ENCODE data around the gene BASP1.
A peak's percentile ranks its signal among the peaks of the same experiment; 100 is the strongest.
"Not testable (repeated sequence)": the region's sequence is repeated elsewhere in the genome, so short reads cannot be mapped to it uniquely, and the experiment has no call there.

The BASP1 gene

GRCh38 chr5:17224858-17225511 is 7.6 kb downstream of the BASP1 start:
- peak; percentile 87 to 96 (median 93) for DNase-seq

GRCh38 chr5:17225520-17225919 is 8.1 kb downstream of the BASP1 start:
- no peak for DNase-seq

GRCh38 chr5:17227868-17228267 is 10.4 kb downstream of the BASP1 start:
- no peak for DNase-seq

DNA sequence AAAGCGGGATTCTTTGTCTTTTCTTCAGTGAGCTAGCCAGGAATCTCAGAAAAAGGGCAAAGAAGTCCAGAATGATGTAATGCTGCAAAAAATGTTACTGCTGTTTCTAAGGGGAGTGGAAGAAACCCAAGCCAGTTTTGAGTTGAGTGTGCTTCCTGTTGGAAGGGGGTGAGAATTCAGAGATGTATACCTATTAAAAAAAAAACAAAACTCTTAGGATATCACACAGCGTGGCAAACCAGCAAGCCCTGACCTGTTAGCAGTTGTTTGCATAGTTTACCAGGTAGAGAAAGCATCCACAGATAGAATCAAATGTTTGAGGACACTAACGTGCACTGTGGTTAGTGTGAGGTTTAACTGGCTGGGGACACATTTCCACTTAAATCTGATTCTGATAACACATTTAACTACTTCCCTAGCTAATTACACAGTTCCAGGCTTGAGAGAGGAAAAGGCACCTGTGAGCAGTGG is 11.4 kb downstream of the BASP1 start:
- peak; percentile 57 to 78 (median 70) for DNase-seq

GRCh38 chr5:17229313-17229712 is 11.9 kb downstream of the BASP1 start:
- DNase-seq, result peak; percentile 67 to 79 (median 68)

DNA sequence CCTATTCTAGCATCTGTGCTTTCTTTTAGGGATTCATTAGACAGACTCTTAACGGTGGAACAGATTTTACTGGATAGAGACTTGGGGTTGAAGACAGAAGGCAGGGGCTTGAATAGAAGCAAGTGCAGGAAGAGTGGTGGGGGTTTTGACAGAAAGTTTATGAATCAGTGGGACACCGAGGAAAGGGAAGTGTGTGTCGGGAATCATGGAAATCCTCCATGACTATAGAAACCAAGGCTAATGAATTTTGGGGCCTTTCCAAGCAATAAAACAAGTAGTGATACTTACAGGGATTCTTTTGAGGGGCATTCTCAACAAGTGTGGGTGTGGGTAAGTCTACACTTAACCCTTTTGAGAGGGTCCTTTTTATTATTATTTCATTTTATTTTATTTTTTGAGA is 12.8 kb downstream of the BASP1 start:
- peak; percentile 68 to 82 (median 70) for DNase-seq

DNA sequence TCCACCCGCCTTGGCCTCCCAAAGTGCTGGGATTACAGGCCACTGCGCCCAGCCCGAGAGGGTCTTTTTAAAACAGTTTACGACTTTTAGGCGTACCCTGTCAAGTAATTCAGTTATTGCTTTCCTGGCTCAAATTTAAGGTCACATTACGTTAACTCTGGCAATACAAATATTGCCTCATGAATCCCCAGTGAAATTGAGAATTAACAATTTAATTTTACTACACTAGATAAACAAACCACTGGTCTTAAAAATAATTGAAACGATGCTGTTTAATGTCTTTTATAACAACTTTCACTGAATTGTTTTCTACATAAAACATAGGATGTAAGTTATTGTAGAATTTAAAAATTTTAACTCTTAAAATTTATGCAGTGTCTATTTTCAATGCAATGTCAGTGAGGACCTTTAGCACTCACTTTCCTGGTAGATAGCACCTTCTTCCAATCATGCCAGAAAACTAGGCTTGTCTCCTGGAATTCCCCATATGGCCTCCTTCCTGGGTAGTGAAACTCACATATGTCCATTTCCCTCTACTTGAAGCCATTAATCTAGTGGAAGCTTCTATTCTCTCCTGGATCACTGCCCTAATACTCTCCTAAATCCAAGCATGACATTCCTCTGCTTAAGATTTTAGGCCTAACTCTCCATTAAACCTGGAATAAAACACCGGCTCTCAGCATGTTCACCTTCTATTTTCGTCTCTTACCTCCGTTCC is 13.5 kb downstream of the BASP1 start:
- DNase-seq, result no peak

- DNase-seq, result no peak
Observed at GRCh38 chr5:17232405-17232804, 15.0 kb downstream of the BASP1 start.

DNA sequence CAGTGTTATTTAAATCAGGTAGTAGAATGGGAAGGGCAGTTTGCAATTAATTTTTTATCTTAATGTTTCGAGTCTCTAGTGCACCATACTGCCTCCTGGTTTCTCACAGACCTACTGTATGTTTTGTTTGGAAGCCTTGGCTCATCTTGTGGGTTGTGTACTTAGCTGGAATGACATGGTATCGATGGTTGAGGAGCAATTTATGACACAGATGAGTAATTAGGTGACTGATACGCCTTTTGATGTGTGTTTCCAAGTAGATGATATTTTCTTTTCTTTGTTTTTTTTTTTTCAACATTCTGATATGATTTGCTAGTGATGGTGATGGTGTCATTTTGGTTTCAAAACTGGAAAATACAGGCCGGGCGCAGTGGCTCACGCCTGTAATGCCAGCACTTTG is 16.1 kb downstream of the BASP1 start:
- no peak for DNase-seq

- peak; percentile 35 to 80 (median 77) for DNase-seq
Observed at GRCh38 chr5:17234374-17234773, 16.9 kb downstream of the BASP1 start.

- no peak for DNase-seq
Observed at GRCh38 chr5:17235731-17236330, 18.4 kb downstream of the BASP1 start.

DNA sequence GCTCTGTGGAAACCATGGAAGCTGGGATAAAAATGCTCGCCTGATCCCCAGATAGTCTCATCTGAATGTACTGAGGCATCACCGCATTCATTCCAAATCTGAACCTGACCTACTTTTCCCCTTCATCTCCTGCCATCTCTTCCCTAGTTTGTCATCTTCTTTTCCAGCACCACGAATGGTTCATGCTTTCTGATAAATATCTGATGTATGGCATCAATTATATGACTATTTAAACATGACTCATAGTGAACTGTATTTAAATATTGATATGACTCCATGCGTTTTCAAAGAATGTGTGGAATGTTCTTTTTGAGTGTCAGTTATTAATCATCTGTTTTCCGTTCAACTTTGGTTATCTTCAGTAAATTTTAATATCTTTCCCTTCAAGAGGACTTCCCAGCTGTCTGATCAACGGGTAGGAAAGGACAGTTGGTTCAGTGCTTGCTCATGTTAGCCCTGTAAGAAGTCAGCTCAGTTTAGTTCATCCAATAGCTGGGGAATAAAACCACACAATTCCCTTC is 21.1 kb downstream of the BASP1 start:
- peak in 1 of 3 donors; percentile 43 for DNase-seq

GRCh38 chr5:17239953-17240352 is 22.5 kb downstream of the BASP1 start:
- DNase-seq, result no peak

DNA sequence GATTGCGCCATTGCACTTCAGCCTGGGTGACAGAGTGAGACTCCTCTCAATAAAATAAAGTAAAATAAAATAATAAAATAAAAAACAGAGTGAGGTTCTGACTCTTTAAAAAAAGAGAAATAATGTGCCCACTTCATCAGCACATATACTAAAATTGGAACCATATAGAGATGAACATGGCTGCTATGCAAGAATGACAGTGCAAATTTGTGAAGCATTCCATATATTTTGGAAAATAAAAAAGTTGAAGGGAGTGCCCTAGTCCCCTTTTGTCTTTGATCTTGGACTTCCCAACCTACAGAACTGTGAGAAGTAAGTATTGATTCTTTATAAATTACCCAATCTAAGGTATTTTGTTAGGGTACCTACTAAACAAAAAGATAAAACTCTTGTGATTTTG is 23.1 kb downstream of the BASP1 start:
- DNase-seq, result no peak

DNA sequence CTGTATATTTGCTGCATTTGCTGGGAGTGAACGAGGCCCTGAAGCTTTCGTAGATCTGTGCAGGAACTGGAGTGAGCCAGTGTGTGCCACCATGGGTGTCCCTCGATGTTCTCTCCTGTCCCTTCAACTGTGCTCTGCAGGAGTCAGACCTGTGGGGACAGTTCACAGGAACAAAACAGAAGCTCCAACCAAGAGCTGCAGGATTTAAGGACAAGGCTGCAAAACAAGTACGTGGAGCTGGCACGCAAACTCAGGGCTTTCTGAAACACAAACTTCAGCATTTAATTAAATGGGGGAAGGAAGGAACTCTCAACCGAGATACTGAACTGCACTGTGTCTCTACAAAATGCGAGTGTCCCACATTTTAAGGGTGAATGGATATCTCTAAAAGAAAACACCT is 24.2 kb downstream of the BASP1 start:
- DNase-seq, result no peak

- DNase-seq, result no peak
Observed at GRCh38 chr5:17243287-17244063, 26.0 kb downstream of the BASP1 start.

DNA sequence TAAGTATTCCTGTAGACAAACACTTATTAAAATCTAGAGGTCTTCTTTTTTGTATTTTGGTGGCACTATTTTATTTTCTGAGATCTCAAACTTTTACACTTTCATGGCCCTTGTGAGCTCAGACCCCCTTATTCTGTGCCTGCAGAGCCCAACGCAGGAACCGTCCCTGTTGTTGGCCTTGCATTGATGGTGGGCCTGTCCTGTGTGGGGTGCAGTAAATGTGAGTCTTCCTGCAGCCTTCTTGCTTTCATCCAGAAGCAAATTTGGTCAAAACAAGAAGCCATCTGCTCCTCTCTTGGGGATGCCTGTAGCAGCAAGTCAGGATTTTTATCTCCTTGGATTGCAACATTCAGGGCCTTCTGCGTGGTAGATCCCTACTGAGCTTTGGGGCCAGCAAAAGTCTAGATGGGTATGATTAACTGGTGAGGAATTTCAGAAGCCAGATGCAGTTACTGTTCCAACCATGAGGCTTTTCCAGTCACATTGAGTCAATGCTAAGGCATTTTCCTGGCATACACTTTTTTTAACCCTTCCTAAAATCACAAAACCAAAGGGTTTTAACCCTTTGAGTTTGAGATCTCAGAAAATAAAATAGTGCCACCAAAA is 31.7 kb downstream of the BASP1 start:
- DNase-seq, result peak; percentile 64 to 68 (median 66)

DNA sequence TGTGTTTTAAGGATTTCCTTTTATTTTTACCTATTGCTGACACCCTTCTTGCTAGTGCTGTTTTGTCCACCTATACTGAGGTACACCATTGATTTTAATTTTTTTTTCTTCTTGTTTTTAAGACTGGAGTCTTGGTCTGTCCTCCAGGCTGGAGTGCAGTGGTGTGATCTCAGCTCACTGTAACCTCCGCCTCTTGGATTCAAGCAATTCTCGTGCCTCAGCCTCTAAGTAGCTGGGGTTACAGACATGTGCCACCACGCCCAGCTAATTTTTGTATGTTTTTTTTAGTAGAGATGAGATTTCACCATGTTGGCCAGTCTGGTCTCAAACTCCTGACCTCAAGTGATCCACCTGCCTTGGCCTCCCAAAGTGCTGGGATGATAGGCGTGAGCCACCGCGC is 32.4 kb downstream of the BASP1 start:
- not testable (repeated sequence) for DNase-seq

DNA sequence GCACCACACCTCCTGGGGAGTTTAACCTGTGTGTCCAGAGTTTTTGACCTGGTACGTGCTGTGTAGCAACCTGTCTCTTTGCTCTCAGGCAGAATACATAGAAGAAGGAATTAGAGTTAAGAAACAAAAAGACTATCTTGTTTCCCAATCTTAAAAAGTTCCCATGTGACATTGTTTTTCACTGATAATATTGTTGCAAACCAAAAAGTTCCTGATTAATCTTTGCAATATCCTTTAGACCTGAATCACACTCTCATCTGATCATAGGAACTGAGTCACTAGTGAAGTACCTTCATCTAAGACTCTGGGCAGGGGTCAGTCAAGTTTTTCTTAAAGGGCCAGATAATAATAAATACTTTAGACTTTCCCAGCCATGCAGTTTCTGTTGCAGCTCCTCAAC is 35.1 kb downstream of the BASP1 start:
- DNase-seq, result peak; percentile 29 to 61 (median 57)

DNA sequence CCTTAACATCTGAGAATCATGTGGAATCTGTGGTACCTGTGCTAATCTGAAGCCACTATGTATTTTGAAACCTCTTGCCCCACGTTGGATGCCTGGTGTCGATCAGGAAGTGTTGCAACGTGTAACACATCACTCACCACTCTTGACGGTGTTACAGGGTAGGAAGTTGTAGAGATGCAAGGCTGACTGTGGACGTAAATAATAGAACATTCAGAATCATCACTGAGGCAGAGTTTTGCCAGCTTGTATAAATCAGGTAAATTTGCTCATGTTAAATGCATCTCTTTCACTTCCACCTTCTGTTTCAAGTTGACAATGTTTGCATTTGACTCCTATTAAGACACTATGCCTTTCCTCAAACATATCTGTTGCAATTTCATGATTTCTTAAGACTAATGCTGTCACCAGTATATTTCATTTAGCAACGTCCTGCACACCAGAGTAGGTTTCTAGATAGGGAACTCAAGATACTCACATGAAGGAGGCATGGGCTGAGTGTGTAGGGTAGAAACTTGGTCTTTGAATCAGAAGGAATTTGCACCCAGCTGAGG is 38.1 kb downstream of the BASP1 start:
- peak; percentile 71 to 91 (median 89) for DNase-seq

DNA sequence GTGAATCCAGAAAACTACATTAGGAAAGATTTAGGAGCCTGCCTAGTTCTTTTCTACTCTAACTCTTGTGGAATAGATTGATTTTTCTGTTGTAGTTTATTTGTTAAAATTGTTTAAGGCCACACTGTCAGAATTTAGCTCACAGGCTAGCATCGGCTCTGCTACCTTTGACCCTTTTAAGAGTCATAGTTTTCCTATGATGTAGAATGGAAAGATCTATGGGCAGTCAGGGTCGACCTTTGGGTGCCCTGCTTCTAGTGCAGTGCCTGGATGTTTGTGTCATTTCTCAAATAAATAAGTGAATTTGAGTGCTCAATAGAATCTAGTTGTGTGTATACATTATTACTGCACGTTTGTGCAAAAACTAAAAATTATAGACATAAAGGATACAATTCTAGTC is 38.7 kb downstream of the BASP1 start:
- DNase-seq, result no peak

DNA sequence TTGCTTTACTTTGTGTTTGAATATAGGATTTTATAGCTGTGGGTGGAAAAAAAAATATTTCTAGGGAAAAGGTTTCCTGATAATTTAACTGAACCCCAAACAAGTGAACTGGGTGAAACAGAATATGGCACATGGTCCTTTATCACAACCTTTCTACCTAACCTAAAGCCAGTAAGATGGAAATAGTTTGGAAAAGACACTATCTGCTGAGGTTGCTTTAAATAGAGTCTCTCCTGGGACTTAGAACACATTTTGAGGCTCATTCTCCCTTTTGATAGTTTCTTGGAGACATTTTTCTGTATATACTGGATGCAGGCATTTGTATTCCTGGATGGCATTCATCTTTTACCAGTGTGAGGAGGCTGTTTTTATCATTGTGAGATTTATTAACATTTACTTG is 39.4 kb downstream of the BASP1 start:
- DNase-seq, result no peak
